SK-N-MC (cell line): ENCODE data around the gene GPC3.

ENCODE experiments used
- DNase-seq: peaks from one replicate; pipeline ENCODE4 v3.0.0-alpha.2; 2011; ENCODE audit warnings: low read depth, low spot score
- H3K27ac ChIP-seq: fragments of 200-600 bp; sonication (generic); 2 replicates; pipeline ENCODE4 v1.5.1; 2016; ENCODE audit warnings: mixed run types
- H3K36me3 ChIP-seq: fragments of 200-600 bp; sonication (generic); 2 replicates; pipeline ENCODE4 v1.6.1; 2017; ENCODE audit warnings: antibody characterized with exemption, low read length, mixed read lengths; ENCODE audit not compliant: insufficient read depth
- H3K4me3 ChIP-seq: fragments of 200-600 bp; sonication (generic); 2 replicates; pipeline ENCODE4 v1.5.1; 2016
- H3K9ac ChIP-seq: fragments of 200-600 bp; sonication (generic); 2 replicates; pipeline ENCODE4 v1.8.0; 2017; ENCODE audit warnings: mixed run types, mixed read lengths; ENCODE audit not compliant: insufficient read length
- H3K9me3 ChIP-seq: fragments of 200-600 bp; sonication (generic); 2 replicates; pipeline ENCODE4 v1.6.1; 2017; ENCODE audit warnings: low read depth, mild to moderate bottlenecking, antibody characterized with exemption, low read length, moderate library complexity, mixed read lengths
- EZH2 ChIP-seq: fragments of 200-600 bp; sonication (generic); IDR thresholded peaks from one replicate; pipeline ENCODE4 v1.6.1; 2017; ENCODE audit warnings: antibody characterized with exemption
- FOXP2 ChIP-seq: optimal IDR thresholded peaks from 2 replicates; pipeline ENCODE3; 2011; ENCODE audit warnings: mild to moderate bottlenecking, moderate library complexity; ENCODE audit not compliant: insufficient read depth; ENCODE audit errors: extremely low read length, control extremely low read depth
- POLR2AphosphoS5 ChIP-seq: IDR thresholded peaks from 2 replicates; pipeline ENCODE4 v1.6.1; 2012; ENCODE audit warnings: mild to moderate bottlenecking, low read depth, low read length, borderline replicate concordance

Gene GPC3

DNA sequence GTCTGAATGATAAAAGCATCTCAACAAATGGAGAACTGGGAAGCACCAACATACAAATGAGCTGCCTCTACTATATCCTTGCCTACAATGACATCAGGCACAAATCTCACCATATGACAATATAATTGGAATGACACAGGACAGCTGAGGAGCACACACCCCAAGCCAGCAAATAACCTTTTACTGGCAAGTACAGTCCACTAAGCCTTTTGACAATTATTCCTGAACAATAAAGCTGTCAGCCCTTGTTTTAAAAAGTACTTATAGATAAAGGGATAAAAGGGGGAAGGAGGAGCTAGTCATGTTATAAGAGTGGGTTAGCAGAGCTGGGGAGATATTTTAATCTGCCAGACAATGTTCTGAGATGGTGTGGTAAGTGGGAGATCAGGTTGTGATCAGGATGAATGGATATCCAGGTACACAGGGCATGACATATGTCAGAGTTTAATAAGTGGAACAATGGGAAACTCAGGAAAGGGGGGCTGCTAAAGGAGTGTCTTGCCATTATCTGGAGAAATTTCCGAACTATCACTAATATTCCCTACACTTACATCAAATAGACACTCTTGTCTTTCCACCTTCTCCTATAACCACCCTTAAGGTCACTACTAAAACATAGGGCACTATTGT, 127.6 kb downstream of the GPC3 start:
- H3K36me3 ChIP-seq: no peaks in the 10 kb centered on the region
- no peak overlapping the region for H3K27ac ChIP-seq
- H3K9me3 ChIP-seq: no peaks in the 10 kb centered on the region
- no peak for TF ChIP-seq FOXP2
- no peak for TF ChIP-seq EZH2
- no peak for TF ChIP-seq POLR2AphosphoS5
- no peak overlapping the region for H3K9ac ChIP-seq
- no peak for DNase-seq
- no peak overlapping the region for H3K4me3 ChIP-seq

DNA sequence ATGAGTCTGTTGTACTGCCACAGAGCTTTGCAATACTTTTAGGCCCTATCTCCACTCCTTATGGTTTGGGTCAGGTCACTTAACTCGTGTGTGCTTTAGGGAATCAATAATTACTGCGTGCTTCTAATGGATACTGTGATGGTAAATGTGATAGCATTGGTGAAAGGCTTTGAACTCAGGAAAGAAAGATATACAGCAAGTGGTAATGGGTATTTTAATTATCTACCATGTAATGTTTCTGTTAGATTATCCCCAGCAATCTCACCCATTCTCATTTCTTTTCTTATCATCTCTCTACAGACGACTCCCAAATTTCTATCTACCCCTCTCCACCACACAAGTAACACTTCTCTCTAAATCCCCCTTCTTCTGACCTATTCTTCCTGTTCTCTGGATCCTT, 128.6 kb downstream of the GPC3 start:
- H3K4me3 ChIP-seq: no peak overlapping the region
- H3K9ac ChIP-seq: no peak overlapping the region
- TF ChIP-seq EZH2 (no peak), FOXP2 (no peak), POLR2AphosphoS5 (no peak)
- no peak for DNase-seq
- H3K27ac ChIP-seq: no peak overlapping the region
- no peaks in the 10 kb centered on the region for H3K36me3 ChIP-seq
- no peaks in the 10 kb centered on the region for H3K9me3 ChIP-seq

- no peak overlapping the region for H3K27ac ChIP-seq
- no peak for DNase-seq
- no peak for TF ChIP-seq EZH2
- TF ChIP-seq POLR2AphosphoS5: no peak
- TF ChIP-seq FOXP2: no peak
- H3K4me3 ChIP-seq: no peak overlapping the region
- H3K9me3 ChIP-seq: no peaks in the 10 kb centered on the region
- no peak overlapping the region for H3K9ac ChIP-seq
- H3K36me3 ChIP-seq: no peaks in the 10 kb centered on the region
Observed at GRCh38 chrX:133854290-133854689, 131.1 kb downstream of the GPC3 start.

DNA sequence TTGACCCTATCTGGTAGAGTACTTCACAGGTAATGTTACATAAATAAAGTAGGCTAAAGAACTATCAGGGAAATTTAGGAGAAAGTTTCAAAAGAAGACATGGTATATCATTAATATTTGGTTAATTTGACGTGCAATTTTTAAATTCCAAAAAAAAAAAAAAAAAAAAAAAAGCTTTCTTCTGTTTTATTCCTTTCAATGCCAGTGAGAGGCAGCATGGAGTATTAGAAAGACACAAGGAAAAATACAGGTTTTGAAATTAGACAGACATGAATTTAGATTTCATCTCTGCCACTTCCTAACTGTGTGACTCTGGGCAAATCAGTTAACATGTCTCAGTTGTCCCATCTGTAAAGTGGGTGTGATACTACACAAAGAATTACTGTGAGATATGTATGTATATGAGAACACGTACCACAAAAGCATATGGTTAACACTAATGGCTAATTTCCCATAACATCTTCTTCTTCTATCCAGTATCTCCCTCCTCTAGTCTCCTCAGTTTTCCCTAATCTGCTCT, 132.5 kb downstream of the GPC3 start:
- no peak overlapping the region for H3K27ac ChIP-seq
- no peaks in the 10 kb centered on the region for H3K36me3 ChIP-seq
- no peak overlapping the region for H3K4me3 ChIP-seq
- no peak overlapping the region for H3K9ac ChIP-seq
- no peak for DNase-seq
- no peaks in the 10 kb centered on the region for H3K9me3 ChIP-seq
- TF ChIP-seq POLR2AphosphoS5 (no peak), EZH2 (no peak), FOXP2 (no peak)

- no peak for DNase-seq
- no peaks in the 10 kb centered on the region for H3K9me3 ChIP-seq
- H3K36me3 ChIP-seq: no peaks in the 10 kb centered on the region
- H3K4me3 ChIP-seq: no peak overlapping the region
- no peak overlapping the region for H3K27ac ChIP-seq
- no peak for TF ChIP-seq EZH2
- no peak for TF ChIP-seq FOXP2
- no peak for TF ChIP-seq POLR2AphosphoS5
- H3K9ac ChIP-seq: no peak overlapping the region
Observed at GRCh38 chrX:133852401-133852800, 133.0 kb downstream of the GPC3 start.

DNA sequence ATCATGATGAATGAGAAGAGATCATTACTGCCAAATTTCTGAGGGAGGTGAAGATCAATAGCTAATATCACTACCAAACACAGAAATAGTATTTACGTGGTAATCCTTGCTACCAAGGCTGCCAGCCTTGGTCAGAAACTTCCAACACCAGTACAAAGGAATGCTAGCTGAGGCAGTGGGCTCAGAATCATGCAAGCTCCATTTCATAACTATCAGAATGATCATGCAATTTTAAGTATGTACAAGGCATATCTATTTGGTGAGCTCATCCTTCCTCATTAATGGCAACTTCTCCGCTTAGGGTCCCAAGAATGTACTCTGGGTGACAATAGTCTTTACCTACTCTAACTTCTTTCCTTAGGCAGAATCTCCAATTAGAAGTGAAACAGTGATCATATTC, 135.0 kb downstream of the GPC3 start:
- DNase-seq: no peak
- H3K27ac ChIP-seq: no peak overlapping the region
- H3K9ac ChIP-seq: no peak overlapping the region
- TF ChIP-seq EZH2 (no peak), POLR2AphosphoS5 (no peak), FOXP2 (no peak)
- no peak overlapping the region for H3K4me3 ChIP-seq
- H3K9me3 ChIP-seq: no peaks in the 10 kb centered on the region
- H3K36me3 ChIP-seq: no peaks in the 10 kb centered on the region

DNA sequence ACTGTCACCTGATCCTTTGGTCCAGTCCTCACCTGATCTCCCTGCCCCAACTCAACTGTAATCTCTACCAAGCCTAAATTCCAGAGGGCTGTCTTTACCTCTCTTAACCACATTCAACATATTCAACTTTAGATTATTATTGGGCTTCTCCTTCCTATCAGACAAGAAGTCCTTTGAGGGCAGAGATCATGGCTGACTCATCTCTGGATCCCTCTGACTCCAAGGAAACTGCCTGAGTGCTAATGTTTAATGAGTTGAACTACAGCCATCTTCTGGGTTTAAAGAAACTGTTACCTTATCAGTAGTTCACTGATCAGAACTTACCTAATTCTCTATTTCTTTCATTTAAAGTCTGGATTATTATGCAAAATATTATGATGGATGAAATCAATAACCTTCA, 135.7 kb downstream of the GPC3 start:
- Histone ChIP-seq H3K4me3 (no peak overlapping the region), H3K9ac (no peak overlapping the region), H3K27ac (no peak overlapping the region), H3K9me3 (no peaks in the 10 kb centered on the region), H3K36me3 (no peaks in the 10 kb centered on the region)
- DNase-seq: no peak
- TF ChIP-seq FOXP2 (no peak), EZH2 (no peak), POLR2AphosphoS5 (no peak)

DNA sequence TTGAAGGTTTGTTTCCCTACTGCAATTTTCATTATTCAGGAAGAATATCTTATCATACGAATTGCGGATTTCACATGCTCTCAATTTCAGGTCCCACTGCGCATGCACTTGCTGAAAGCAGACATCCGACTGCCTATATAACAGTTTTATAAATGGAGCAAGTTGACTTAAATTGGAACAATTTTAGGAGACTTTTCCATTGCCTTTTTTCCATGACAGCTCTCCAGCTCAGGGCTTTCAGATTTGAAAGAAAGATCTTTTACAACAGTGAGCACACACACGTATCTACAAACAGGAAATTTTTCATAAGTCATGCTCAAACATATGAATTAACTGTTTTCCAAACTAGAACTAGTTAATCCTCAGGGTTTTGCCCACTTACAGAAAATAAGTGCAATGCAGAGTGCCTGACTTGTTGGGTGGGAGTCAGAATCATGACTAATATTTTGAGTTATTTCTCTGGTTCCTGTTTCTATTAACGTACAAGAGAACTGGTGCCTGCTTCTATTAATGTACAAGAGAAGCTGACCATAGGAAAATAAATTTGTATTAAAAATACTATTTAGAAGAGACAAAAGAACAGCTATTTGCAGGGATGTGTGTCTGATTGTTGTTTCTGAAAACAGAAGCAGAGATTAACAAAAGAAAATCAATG, 137.9 kb downstream of the GPC3 start:
- H3K36me3 ChIP-seq: no peaks in the 10 kb centered on the region
- no peak overlapping the region for H3K9ac ChIP-seq
- TF ChIP-seq FOXP2 (no peak), POLR2AphosphoS5 (no peak), EZH2 (no peak)
- no peak for DNase-seq
- no peak overlapping the region for H3K4me3 ChIP-seq
- no peak overlapping the region for H3K27ac ChIP-seq
- H3K9me3 ChIP-seq: no peaks in the 10 kb centered on the region

GRCh38 chrX:133846311-133846710, 139.1 kb downstream of the GPC3 start:
- H3K9ac ChIP-seq: no peak overlapping the region
- H3K4me3 ChIP-seq: no peak overlapping the region
- TF ChIP-seq FOXP2: no peak
- TF ChIP-seq POLR2AphosphoS5: no peak
- no peak for TF ChIP-seq EZH2
- no peak overlapping the region for H3K27ac ChIP-seq
- no peaks in the 10 kb centered on the region for H3K9me3 ChIP-seq
- DNase-seq: no peak
- no peaks in the 10 kb centered on the region for H3K36me3 ChIP-seq
